G401 (cell line): ENCODE measurements around the gene ACP7. TPM values are rescaled to one million over a fixed set of nuclear protein-coding genes. Genes with fewer than 3 reads are reported as not detected.
"Not testable (repeated sequence)": the region's sequence is repeated elsewhere in the genome, so short reads cannot be mapped to it uniquely, and the experiment has no call there.

ENCODE experiments used
- DNase-seq: peaks from one replicate; pipeline ENCODE4 v3.0.0-alpha.2; 2015; ENCODE audit warnings: low spot score
- in situ Hi-C: cut with HindIII; loops from 2 replicates; pipeline ENCODE4 v1.10.0; 2016; ENCODE audit warnings: low sequenced_read_pairs, mixed read lengths
- total RNA-seq: library from RNA; depleted of rRNA; stranded (reverse); fragments of >200 nt; shearing (Covaris generic); gene quantifications from 2 replicates; pipeline ENCODE4 v1.2.3, GENCODE V29; 2014

The ACP7 gene
- total RNA-seq, 1 experiment from 2014 or later = not detected

- in situ Hi-C loops = no loop called here
- DNase-seq = no peak
Observed at GRCh38 chr19:39141929-39142328, 57.8 kb downstream of the ACP7 start.

- no peak for DNase-seq
- in situ Hi-C loops = no loop called here
Observed at GRCh38 chr19:39142630-39143029, 58.5 kb downstream of the ACP7 start.

GRCh38 chr19:39143757-39144289 is 59.7 kb downstream of the ACP7 start:
- DNase-seq, in situ Hi-C loops: not testable (repeated sequence)

- in situ Hi-C loops = no loop called here
- DNase-seq = peak; percentile 42
Observed at GRCh38 chr19:39144290-39145071, 60.3 kb downstream of the ACP7 start.

GRCh38 chr19:39145180-39145953 is 61.2 kb downstream of the ACP7 start:
- DNase-seq = no peak
- in situ Hi-C loops = no loop called here

- in situ Hi-C loops = no loop called here
- no peak for DNase-seq
Observed at GRCh38 chr19:39146091-39146490, 61.9 kb downstream of the ACP7 start.

- no peak for DNase-seq
- in situ Hi-C loops = no loop called here
Observed at GRCh38 chr19:39146686-39147450, 62.7 kb downstream of the ACP7 start.

- no peak for DNase-seq
- in situ Hi-C loops = no loop called here
Observed at GRCh38 chr19:39147480-39147879, 63.3 kb downstream of the ACP7 start.

GRCh38 chr19:39148939-39149529 is 64.9 kb downstream of the ACP7 start:
- DNase-seq = no peak
- in situ Hi-C loops = no loop called here

- in situ Hi-C loops = no loop called here
- DNase-seq = no peak
Observed at GRCh38 chr19:39150235-39150634, 66.1 kb downstream of the ACP7 start.

GRCh38 chr19:39150807-39151600 is 66.8 kb downstream of the ACP7 start:
- in situ Hi-C loops = no loop called here
- no peak for DNase-seq

GRCh38 chr19:39152066-39152465 is 67.9 kb downstream of the ACP7 start:
- in situ Hi-C loops = no loop called here
- DNase-seq = no peak

GRCh38 chr19:39154100-39154628 is 70.0 kb downstream of the ACP7 start:
- in situ Hi-C loops = no loop called here

GRCh38 chr19:39154629-39155100 is 70.5 kb downstream of the ACP7 start:
- DNase-seq = no peak
- in situ Hi-C loops = no loop called here

More at GRCh38 chr19:39154100-39154628, 70.0 kb downstream of the ACP7 start:
- DNase-seq = no peak

- in situ Hi-C loops = no loop called here
- no peak for DNase-seq
Observed at GRCh38 chr19:39155114-39155700, 71.0 kb downstream of the ACP7 start.

- no peak for DNase-seq
- in situ Hi-C loops = no loop called here
Observed at GRCh38 chr19:39155741-39156140, 71.6 kb downstream of the ACP7 start.

GRCh38 chr19:39156326-39157230 is 72.4 kb downstream of the ACP7 start:
- in situ Hi-C loops = no loop called here
- no peak for DNase-seq
